ENCODE measurements around the gene GLS2.

DNA sequence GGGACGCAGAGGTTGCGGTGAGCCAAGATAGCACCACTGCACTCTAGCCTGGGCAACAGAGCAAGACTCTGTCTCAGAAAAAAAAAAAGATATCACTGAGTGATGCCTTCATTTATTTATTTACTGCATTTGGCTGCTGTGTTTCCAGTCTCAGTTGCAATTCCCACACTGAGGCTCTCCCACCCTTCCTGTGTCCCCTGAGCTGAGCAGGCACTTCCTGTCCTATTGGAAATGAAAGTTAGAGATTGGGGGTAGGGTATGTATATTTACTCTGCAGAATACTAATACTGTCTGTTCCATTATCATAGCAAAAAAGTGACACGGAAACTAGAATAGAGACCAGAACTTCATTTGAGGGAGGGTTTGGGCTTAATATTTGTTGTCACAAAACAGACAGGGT, 32.1 kb upstream of the GLS2 start:
- no peak for TF ChIP-seq EZH2 (IDR thresholded peaks at IDR 0.05; ENCODE audit: borderline replicate concordance, low read depth, low read length, severe bottlenecking)
- TF ChIP-seq, protein P1, sequence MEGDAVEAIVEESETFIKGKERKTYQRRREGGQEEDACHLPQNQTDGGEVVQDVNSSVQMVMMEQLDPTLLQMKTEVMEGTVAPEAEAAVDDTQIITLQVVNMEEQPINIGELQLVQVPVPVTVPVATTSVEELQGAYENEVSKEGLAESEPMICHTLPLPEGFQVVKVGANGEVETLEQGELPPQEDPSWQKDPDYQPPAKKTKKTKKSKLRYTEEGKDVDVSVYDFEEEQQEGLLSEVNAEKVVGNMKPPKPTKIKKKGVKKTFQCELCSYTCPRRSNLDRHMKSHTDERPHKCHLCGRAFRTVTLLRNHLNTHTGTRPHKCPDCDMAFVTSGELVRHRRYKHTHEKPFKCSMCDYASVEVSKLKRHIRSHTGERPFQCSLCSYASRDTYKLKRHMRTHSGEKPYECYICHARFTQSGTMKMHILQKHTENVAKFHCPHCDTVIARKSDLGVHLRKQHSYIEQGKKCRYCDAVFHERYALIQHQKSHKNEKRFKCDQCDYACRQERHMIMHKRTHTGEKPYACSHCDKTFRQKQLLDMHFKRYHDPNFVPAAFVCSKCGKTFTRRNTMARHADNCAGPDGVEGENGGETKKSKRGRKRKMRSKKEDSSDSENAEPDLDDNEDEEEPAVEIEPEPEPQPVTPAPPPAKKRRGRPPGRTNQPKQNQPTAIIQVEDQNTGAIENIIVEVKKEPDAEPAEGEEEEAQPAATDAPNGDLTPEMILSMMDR (IDR thresholded peaks at IDR 0.05; ENCODE audit: extremely low read depth in 1 of 2, insufficient read depth in 1 of 2, low read depth in 1 of 2, low read length in 2 of 2), result no peak
- no peak for TF ChIP-seq POLR2A (IDR thresholded peaks at IDR 0.05; ENCODE audit: low read depth, low read length)
- no peak for TF ChIP-seq GATA2 (IDR thresholded peaks at IDR 0.05; ENCODE audit: insufficient read depth, insufficient read length, low read depth, low read length)
- TF ChIP-seq POLR2AphosphoS5 (IDR thresholded peaks at IDR 0.05; ENCODE audit: insufficient read depth, low read depth, low read length), result no peak
- TF ChIP-seq JUN (IDR thresholded peaks at IDR 0.05; ENCODE audit: borderline replicate concordance, insufficient read depth, insufficient read length, low read depth), result no peak
- TF ChIP-seq, protein P2, sequence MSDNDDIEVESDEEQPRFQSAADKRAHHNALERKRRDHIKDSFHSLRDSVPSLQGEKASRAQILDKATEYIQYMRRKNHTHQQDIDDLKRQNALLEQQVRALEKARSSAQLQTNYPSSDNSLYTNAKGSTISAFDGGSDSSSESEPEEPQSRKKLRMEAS (IDR thresholded peaks at IDR 0.05; ENCODE audit: insufficient read depth, insufficient read length), result no peak

Data from endothelial cell of umbilical vein (primary cell).